Measurements from ENCODE around the gene NR4A2. TPM values are rescaled to one million over a fixed set of nuclear protein-coding genes. Genes with fewer than 3 reads are reported as not detected.

Gene NR4A2
- total RNA-seq, 1 experiment from 2014 or later = 0.85 TPM

DNA sequence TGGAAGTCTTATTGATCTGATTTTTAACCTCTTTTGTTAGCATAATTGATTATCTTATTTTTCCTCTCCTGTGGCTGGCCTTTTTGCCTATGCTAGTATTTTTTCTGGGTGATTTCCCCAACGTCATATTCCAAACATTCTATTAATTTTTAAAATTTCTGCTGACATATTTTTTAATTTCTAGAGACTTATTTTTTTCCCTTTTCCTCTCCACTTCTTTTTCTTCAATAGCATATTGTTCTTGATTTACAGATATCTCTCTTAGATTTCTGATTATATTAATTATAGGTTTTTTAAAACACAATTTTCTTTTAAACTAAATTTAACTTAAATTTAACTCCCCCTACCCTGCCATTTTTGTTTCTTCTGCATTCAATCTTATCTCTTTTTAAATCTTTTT, 47.2 kb upstream of the NR4A2 start:
- no peak for ATAC-seq
- no peaks in the 10 kb centered on the region for H3K9me3 ChIP-seq (ENCODE audit: control insufficient read depth, insufficient read depth, low read depth, low read length)
- CTCF ChIA-PET = no interaction called here
- TF ChIP-seq POLR2AphosphoS5 (IDR thresholded peaks at IDR 0.05; ENCODE audit: low read depth, low read length) (no peak), SIN3A (IDR thresholded peaks at IDR 0.05; ENCODE audit: borderline replicate concordance, insufficient read depth, low read depth, low read length) (no peak), TCF7L2 (IDR thresholded peaks at IDR 0.05; ENCODE audit: low read depth, low read length) (no peak)
- TF ChIP-seq, protein P1, sequence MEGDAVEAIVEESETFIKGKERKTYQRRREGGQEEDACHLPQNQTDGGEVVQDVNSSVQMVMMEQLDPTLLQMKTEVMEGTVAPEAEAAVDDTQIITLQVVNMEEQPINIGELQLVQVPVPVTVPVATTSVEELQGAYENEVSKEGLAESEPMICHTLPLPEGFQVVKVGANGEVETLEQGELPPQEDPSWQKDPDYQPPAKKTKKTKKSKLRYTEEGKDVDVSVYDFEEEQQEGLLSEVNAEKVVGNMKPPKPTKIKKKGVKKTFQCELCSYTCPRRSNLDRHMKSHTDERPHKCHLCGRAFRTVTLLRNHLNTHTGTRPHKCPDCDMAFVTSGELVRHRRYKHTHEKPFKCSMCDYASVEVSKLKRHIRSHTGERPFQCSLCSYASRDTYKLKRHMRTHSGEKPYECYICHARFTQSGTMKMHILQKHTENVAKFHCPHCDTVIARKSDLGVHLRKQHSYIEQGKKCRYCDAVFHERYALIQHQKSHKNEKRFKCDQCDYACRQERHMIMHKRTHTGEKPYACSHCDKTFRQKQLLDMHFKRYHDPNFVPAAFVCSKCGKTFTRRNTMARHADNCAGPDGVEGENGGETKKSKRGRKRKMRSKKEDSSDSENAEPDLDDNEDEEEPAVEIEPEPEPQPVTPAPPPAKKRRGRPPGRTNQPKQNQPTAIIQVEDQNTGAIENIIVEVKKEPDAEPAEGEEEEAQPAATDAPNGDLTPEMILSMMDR (IDR thresholded peaks at IDR 0.05) = no peak
- TF ChIP-seq, protein P2, sequence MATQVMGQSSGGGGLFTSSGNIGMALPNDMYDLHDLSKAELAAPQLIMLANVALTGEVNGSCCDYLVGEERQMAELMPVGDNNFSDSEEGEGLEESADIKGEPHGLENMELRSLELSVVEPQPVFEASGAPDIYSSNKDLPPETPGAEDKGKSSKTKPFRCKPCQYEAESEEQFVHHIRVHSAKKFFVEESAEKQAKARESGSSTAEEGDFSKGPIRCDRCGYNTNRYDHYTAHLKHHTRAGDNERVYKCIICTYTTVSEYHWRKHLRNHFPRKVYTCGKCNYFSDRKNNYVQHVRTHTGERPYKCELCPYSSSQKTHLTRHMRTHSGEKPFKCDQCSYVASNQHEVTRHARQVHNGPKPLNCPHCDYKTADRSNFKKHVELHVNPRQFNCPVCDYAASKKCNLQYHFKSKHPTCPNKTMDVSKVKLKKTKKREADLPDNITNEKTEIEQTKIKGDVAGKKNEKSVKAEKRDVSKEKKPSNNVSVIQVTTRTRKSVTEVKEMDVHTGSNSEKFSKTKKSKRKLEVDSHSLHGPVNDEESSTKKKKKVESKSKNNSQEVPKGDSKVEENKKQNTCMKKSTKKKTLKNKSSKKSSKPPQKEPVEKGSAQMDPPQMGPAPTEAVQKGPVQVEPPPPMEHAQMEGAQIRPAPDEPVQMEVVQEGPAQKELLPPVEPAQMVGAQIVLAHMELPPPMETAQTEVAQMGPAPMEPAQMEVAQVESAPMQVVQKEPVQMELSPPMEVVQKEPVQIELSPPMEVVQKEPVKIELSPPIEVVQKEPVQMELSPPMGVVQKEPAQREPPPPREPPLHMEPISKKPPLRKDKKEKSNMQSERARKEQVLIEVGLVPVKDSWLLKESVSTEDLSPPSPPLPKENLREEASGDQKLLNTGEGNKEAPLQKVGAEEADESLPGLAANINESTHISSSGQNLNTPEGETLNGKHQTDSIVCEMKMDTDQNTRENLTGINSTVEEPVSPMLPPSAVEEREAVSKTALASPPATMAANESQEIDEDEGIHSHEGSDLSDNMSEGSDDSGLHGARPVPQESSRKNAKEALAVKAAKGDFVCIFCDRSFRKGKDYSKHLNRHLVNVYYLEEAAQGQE (IDR thresholded peaks at IDR 0.05; ENCODE audit: insufficient read depth in 1 of 2, low read depth in 2 of 2, low read length in 1 of 2) = no peak
- BruUV-seq (replicated peaks) = no TSS peak
- H3K4me1 ChIP-seq (ENCODE audit: control insufficient read depth, insufficient read depth, low read length) = no peaks in the 10 kb centered on the region
- H3K4me3 ChIP-seq (ENCODE audit: low read depth in 2 of 2, low read length in 2 of 2) = no peak overlapping the region
- in situ Hi-C loops (cut with HindIII; ENCODE audit: low pct_unique_long_range_greater_than_20kb, low sequenced_read_pairs) (no loop called here), intact Hi-C loops (cut with micrococcal nuclease; ENCODE audit: unreplicated experiment) (no loop called here)
- no peaks in the 10 kb centered on the region for H3K36me3 ChIP-seq (ENCODE audit: control insufficient read depth, insufficient read depth, low read length)
- peaks cover 20% of the 10 kb centered on the region for H3K27me3 ChIP-seq (ENCODE audit: control insufficient read depth, insufficient read depth, low read length)
- POLR2A ChIA-PET = no interaction called here
- no peak overlapping the region for H3K27ac ChIP-seq (ENCODE audit: low read length)
- DNase-seq (ENCODE audit: low read depth, low spot score) = no peak

DNA sequence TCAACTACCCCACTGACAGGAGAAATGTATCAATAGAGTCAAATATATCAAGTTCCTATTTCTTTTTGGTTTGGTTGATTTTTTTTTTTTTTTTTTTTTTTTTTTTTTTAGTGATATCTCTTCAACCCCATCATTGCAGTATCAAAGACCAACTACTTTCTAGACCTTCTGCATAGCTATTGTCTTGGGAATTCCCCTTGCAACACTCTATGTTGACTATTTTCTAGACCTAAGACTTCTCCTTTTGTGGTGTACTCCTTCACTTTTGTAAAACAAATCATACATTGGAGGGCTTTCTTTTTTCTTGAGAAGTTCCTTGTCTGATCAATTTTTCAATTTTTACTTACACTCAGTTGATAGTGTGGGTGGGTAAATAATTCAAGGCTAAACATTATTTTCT, 46.5 kb upstream of the NR4A2 start:
- TF ChIP-seq TCF7L2 (IDR thresholded peaks at IDR 0.05; ENCODE audit: low read depth, low read length) = no peak
- no peak for TF ChIP-seq SIN3A (IDR thresholded peaks at IDR 0.05; ENCODE audit: borderline replicate concordance, insufficient read depth, low read depth, low read length)
- no peak for TF ChIP-seq POLR2AphosphoS5 (IDR thresholded peaks at IDR 0.05; ENCODE audit: low read depth, low read length)
- TF ChIP-seq, protein P1 (IDR thresholded peaks at IDR 0.05) = no peak
- TF ChIP-seq, protein P2 (IDR thresholded peaks at IDR 0.05; ENCODE audit: insufficient read depth in 1 of 2, low read depth in 2 of 2, low read length in 1 of 2) = no peak
- ChIA-PET CTCF (no interaction called here), POLR2A (no interaction called here)
- Histone ChIP-seq H3K27me3 (ENCODE audit: control insufficient read depth, insufficient read depth, low read length) (peaks cover 16% of the 10 kb centered on the region), H3K9me3 (ENCODE audit: control insufficient read depth, insufficient read depth, low read depth, low read length) (no peaks in the 10 kb centered on the region), H3K4me1 (ENCODE audit: control insufficient read depth, insufficient read depth, low read length) (no peaks in the 10 kb centered on the region), H3K36me3 (ENCODE audit: control insufficient read depth, insufficient read depth, low read length) (no peaks in the 10 kb centered on the region), H3K4me3 (ENCODE audit: low read depth in 2 of 2, low read length in 2 of 2) (no peak overlapping the region), H3K27ac (ENCODE audit: low read length) (no peak overlapping the region)
- no peak for DNase-seq (ENCODE audit: low read depth, low spot score)
- intact Hi-C loops (cut with micrococcal nuclease; ENCODE audit: unreplicated experiment) (no loop called here), in situ Hi-C loops (cut with HindIII; ENCODE audit: low pct_unique_long_range_greater_than_20kb, low sequenced_read_pairs) (no loop called here)
- BruUV-seq (replicated peaks) = no TSS peak
- no peak for ATAC-seq
